Stomach (tissue), 9 donors: ENCODE results near the gene MAP3K7CL. TPM values are rescaled to one million over a fixed set of nuclear protein-coding genes. Genes with fewer than 3 reads are reported as not detected.
A peak's percentile ranks its signal among the peaks of the same experiment; 100 is the strongest.

Source experiments
- DNase-seq, 2 donors: peaks; one replicate each; pipeline versions ENCODE4 v3.0.0 to v3.0.0-alpha.2; 2013 to 2019
- H3K27ac ChIP-seq, 5 donors: fragments of 200-600 bp in 4 of 5; sonication (generic) in 4 of 5; one replicate each; pipeline ENCODE4 v1.5.1; 2013 to 2019; ENCODE audit warnings: mild to moderate bottlenecking in 1 of 5, moderate library complexity in 1 of 5
- H3K27me3 ChIP-seq, 3 donors: fragments of 200-600 bp; sonication (generic); one replicate each; pipeline ENCODE4 v1.5.1; 2017 to 2019; ENCODE audit warnings: mixed run types in 1 of 3
- H3K36me3 ChIP-seq, 4 donors: fragments of 200-600 bp; sonication (generic); 1 replicate in 3 of 4; 2 replicates in 1 of 4; pipeline ENCODE4 v1.5.1; 2016 to 2019
- H3K4me1 ChIP-seq, 4 donors: fragments of 200-600 bp; sonication (generic); one replicate each; pipeline ENCODE4 v1.5.1; 2016 to 2019
- H3K4me3 ChIP-seq, 4 donors: fragments of 200-600 bp; sonication (generic) in 3 of 4; one replicate each; pipeline ENCODE4 v1.5.1; 2016 to 2019; ENCODE audit warnings: mild to moderate bottlenecking in 1 of 4
- H3K9me3 ChIP-seq, 4 donors: fragments of 200-600 bp; sonication (generic); one replicate each; pipeline ENCODE4 v1.5.1; 2016 to 2019
- CTCF ChIP-seq, 7 experiments: fragments of 450-650 bp in 4 of 7; fragments of 200-600 bp in 3 of 7; sonication (generic) in 3 of 7; IDR thresholded peaks; one replicate each; pipeline ENCODE4 v1.5.1; 2016 to 2019; ENCODE audit warnings: antibody characterized with exemption in 7 of 7, control low read depth in 2 of 7, mild to moderate bottlenecking in 1 of 7
- EP300 ChIP-seq: sonication (generic); formaldehyde crosslinking; IDR thresholded peaks from one replicate; pipeline ENCODE4 v1.6.1; 2017; ENCODE audit warnings: antibody characterized with exemption
- POLR2A ChIP-seq, 4 donors: fragments of 450-650 bp; IDR thresholded peaks; one replicate each; pipeline ENCODE4 v1.6.1; 2016; ENCODE audit warnings: antibody characterized with exemption in 4 of 4, control low read depth in 2 of 4, mild to moderate bottlenecking in 1 of 4, moderate library complexity in 1 of 4
- POLR2AphosphoS5 ChIP-seq, 3 donors: sonication (generic); formaldehyde crosslinking; IDR thresholded peaks; one replicate each; pipeline ENCODE4 v1.6.1; 2016; ENCODE audit warnings: antibody characterized with exemption in 3 of 3
- WGBS, 5 donors: extraction: QIAGEN DNeasy Blood & Tissue Kit in 3 of 5; methylation state at CpG; one replicate each; pipeline versions ENCODE4 v1.1.5 to v1.1.7; 2013 to 2018; 5-methylcytosine and 5-hydroxymethylcytosine counted together
- intact Hi-C: fragments of 100-400 bp; cut with DNase I; formaldehyde crosslinking; loops from one replicate; pipeline ENCODE4 v1.15.1; 2023; ENCODE audit warnings: low total_unique reads
- polyA plus RNA-seq, 3 donors: library from polyadenylated mRNA; stranded (reverse); fragments of 200-250 nt; gene quantifications; one replicate each; pipeline ENCODE4 v1.2.3, GENCODE V29; 2013
- total RNA-seq, 5 donors: library from RNA; depleted of rRNA; stranded (reverse); fragments of >200 nt; gene quantifications; one replicate each; pipeline versions ENCODE4 v1.1.0 to v1.2.3, GENCODE V29; 2014 to 2016
- donor health status: healthy with polysubstance abuse.
- donor health status: Bipolar disorder and iron deficiency.
- donor health status: healthy.

Gene MAP3K7CL
- total and polyA plus RNA-seq, 8 donors = 0.58 to 19.2 (median 4.5) TPM

GRCh38 chr21:29176471-29177120 lies 46.2 kb downstream of the MAP3K7CL start:
- Histone ChIP-seq H3K4me1 (peaks cover 0 to 29% (median 17%) of the 10 kb centered on the region in 4 donors), H3K27me3 (no peaks in the 10 kb centered on the region), H3K9me3 (no peaks in the 10 kb centered on the region), H3K36me3 (no peaks in the 10 kb centered on the region), H3K27ac (peak overlapping the region in 1 of 5 donors; percentile 39), H3K4me3 (no peak overlapping the region)
- 61 to 84% (median 81%) methylated on average over 2 of the region's 2 CpGs for WGBS, 5 donors
- TF ChIP-seq EP300 (no peak), POLR2AphosphoS5 (IDR thresholded peaks at IDR 0.05) (no peak), CTCF (IDR thresholded peaks at IDR 0.05) (no peak), POLR2A (IDR thresholded peaks at IDR 0.05) (no peak)
- intact Hi-C loops = no loop called here
- DNase-seq = no peak

- intact Hi-C loops = no loop called here
- Histone ChIP-seq H3K27ac (peak overlapping the region in 2 of 5 donors; percentile 21 to 34), H3K4me1 (peaks cover 7 to 36% (median 24%) of the 10 kb centered on the region in 4 donors), H3K27me3 (no peaks in the 10 kb centered on the region), H3K9me3 (no peaks in the 10 kb centered on the region), H3K4me3 (no peak overlapping the region), H3K36me3 (no peaks in the 10 kb centered on the region)
- WGBS, 5 donors = 49 to 60% (median 52%) methylated on average over 1 of the region's 1 CpG
- DNase-seq = peak in 1 of 2 donors; percentile 41
- no peak for TF ChIP-seq POLR2AphosphoS5 (IDR thresholded peaks at IDR 0.05)
- no peak for TF ChIP-seq EP300
- TF ChIP-seq POLR2A (IDR thresholded peaks at IDR 0.05) = no peak
- TF ChIP-seq CTCF (IDR thresholded peaks at IDR 0.05) = no peak
Observed at GRCh38 chr21:29177800-29178199, 47.4 kb downstream of the MAP3K7CL start.

GRCh38 chr21:29178926-29179325 lies 48.5 kb downstream of the MAP3K7CL start:
- intact Hi-C loops = no loop called here
- Histone ChIP-seq H3K27ac (no peak overlapping the region), H3K27me3 (no peaks in the 10 kb centered on the region), H3K4me3 (no peak overlapping the region), H3K36me3 (no peaks in the 10 kb centered on the region), H3K4me1 (peaks cover 8 to 48% (median 32%) of the 10 kb centered on the region in 4 donors), H3K9me3 (no peaks in the 10 kb centered on the region)
- no peak for DNase-seq
- TF ChIP-seq CTCF (IDR thresholded peaks at IDR 0.05) (no peak), POLR2A (IDR thresholded peaks at IDR 0.05) (no peak), EP300 (no peak), POLR2AphosphoS5 (IDR thresholded peaks at IDR 0.05) (no peak)
- 92 to 94% (median 93%) methylated on average over 7 of the region's 7 CpGs for WGBS, 5 donors

- DNase-seq = no peak
- Histone ChIP-seq H3K9me3 (no peaks in the 10 kb centered on the region), H3K4me1 (peaks cover 8 to 52% (median 29%) of the 10 kb centered on the region in 4 donors), H3K27me3 (no peaks in the 10 kb centered on the region), H3K4me3 (no peak overlapping the region), H3K27ac (no peak overlapping the region), H3K36me3 (no peaks in the 10 kb centered on the region)
- intact Hi-C loops = no loop called here
- WGBS, 5 donors = 63 to 95% (median 84%) methylated on average over 1 of the region's 1 CpG
- TF ChIP-seq POLR2A (IDR thresholded peaks at IDR 0.05) (no peak), CTCF (IDR thresholded peaks at IDR 0.05) (no peak), POLR2AphosphoS5 (IDR thresholded peaks at IDR 0.05) (no peak), EP300 (no peak)
Observed at GRCh38 chr21:29179503-29179902, 49.1 kb downstream of the MAP3K7CL start.
